Measurements from ENCODE around the gene PARD3. TPM values are rescaled to one million over a fixed set of nuclear protein-coding genes. Genes with fewer than 3 reads are reported as not detected.

The PARD3 gene
- total RNA-seq, 1 donor from 2014 or later = 35.4 TPM

DNA sequence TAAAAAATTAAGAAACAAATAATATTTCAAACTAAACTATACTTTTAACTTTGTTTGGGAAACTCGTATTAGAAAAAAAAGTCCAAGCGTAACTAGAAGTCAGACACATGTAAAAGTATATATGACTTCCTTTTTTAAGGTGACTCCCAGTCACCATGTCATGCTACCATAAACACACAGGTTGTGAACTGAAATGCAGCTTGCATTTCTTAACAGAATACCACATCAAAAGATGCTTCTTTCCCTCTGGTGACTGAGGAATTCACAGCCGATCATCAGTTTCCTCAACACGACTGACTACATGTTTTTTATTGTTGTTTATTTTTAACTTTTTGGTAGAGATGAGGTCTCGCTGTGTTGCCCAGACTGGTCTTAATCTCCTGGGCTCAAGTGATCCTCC is 445.0 kb downstream of the PARD3 start:
- Histone ChIP-seq H3K4me1 (ENCODE audit: insufficient read depth, low read length) (no peaks in the 10 kb centered on the region), H2AFZ (ENCODE audit: low read depth, low read length) (no peak overlapping the region), H3K9me3 (ENCODE audit: insufficient read depth, low read depth, low read length) (no peaks in the 10 kb centered on the region), H3K9ac (ENCODE audit: low read length) (no peak overlapping the region), H3K36me3 (ENCODE audit: insufficient read depth, low read length) (no peaks in the 10 kb centered on the region), H3K79me2 (ENCODE audit: insufficient read depth, low read length) (no peaks in the 10 kb centered on the region), H3K27ac (ENCODE audit: low read depth, low read length) (no peak overlapping the region), H3K4me3 (ENCODE audit: insufficient read depth, low read depth, low read length) (no peak overlapping the region), H3K4me2 (ENCODE audit: low read length) (no peak overlapping the region), H4K20me1 (ENCODE audit: insufficient read depth, low read length) (no peaks in the 10 kb centered on the region), H3K27me3 (ENCODE audit: insufficient read depth, low read length) (no peaks in the 10 kb centered on the region)
- no peak overlapping the region for H3K27ac Mint-ChIP-seq (ENCODE audit: unreplicated experiment)
- no peak for FAIRE-seq
- H3K4me1 Mint-ChIP-seq (ENCODE audit: low read depth, unreplicated experiment) = peaks cover 5% of the 10 kb centered on the region
- peaks cover 5% of the 10 kb centered on the region for H3K36me3 Mint-ChIP-seq (ENCODE audit: low read depth, unreplicated experiment)
- H3K9me3 Mint-ChIP-seq (ENCODE audit: unreplicated experiment) = no peaks in the 10 kb centered on the region
- no peaks in the 10 kb centered on the region for H3K27me3 Mint-ChIP-seq (ENCODE audit: low read depth, unreplicated experiment)
- H3K4me3 Mint-ChIP-seq (ENCODE audit: unreplicated experiment) = no peak overlapping the region
- DNase-seq (ENCODE audit: low read depth) = no peak
- TF ChIP-seq, protein P1, sequence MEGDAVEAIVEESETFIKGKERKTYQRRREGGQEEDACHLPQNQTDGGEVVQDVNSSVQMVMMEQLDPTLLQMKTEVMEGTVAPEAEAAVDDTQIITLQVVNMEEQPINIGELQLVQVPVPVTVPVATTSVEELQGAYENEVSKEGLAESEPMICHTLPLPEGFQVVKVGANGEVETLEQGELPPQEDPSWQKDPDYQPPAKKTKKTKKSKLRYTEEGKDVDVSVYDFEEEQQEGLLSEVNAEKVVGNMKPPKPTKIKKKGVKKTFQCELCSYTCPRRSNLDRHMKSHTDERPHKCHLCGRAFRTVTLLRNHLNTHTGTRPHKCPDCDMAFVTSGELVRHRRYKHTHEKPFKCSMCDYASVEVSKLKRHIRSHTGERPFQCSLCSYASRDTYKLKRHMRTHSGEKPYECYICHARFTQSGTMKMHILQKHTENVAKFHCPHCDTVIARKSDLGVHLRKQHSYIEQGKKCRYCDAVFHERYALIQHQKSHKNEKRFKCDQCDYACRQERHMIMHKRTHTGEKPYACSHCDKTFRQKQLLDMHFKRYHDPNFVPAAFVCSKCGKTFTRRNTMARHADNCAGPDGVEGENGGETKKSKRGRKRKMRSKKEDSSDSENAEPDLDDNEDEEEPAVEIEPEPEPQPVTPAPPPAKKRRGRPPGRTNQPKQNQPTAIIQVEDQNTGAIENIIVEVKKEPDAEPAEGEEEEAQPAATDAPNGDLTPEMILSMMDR (IDR thresholded peaks at IDR 0.05; ENCODE audit: insufficient read depth, low read depth, low read length) = no peak
- no peak for TF ChIP-seq EZH2 (IDR thresholded peaks at IDR 0.05; ENCODE audit: insufficient read depth, low read length)

DNA sequence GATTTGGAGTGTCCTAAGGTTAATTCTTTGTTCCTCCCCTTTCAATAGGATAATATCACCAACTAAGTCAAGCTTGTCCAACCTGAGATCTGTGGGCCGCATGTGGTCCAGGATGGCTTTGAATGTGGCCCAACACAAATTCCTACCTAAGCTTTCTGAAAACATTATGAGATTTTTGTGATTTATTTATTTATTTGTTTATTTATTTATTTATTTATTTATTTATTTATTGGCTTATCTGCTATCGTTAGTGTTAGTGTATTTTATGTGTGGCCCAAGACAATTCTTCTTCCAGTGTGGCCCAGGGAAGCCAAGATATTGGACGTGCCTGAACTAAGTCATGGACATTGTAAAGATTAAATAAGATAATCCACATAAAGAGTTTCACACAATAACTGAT is 446.0 kb downstream of the PARD3 start:
- Histone ChIP-seq H3K9me3 (ENCODE audit: insufficient read depth, low read depth, low read length) (no peaks in the 10 kb centered on the region), H3K4me1 (ENCODE audit: insufficient read depth, low read length) (no peaks in the 10 kb centered on the region), H2AFZ (ENCODE audit: low read depth, low read length) (no peak overlapping the region), H3K4me2 (ENCODE audit: low read length) (no peak overlapping the region), H3K4me3 (ENCODE audit: insufficient read depth, low read depth, low read length) (no peak overlapping the region), H3K36me3 (ENCODE audit: insufficient read depth, low read length) (no peaks in the 10 kb centered on the region), H3K9ac (ENCODE audit: low read length) (no peak overlapping the region), H4K20me1 (ENCODE audit: insufficient read depth, low read length) (no peaks in the 10 kb centered on the region), H3K27me3 (ENCODE audit: insufficient read depth, low read length) (no peaks in the 10 kb centered on the region), H3K27ac (ENCODE audit: low read depth, low read length) (no peak overlapping the region), H3K79me2 (ENCODE audit: insufficient read depth, low read length) (no peaks in the 10 kb centered on the region)
- peaks cover 5% of the 10 kb centered on the region for H3K36me3 Mint-ChIP-seq (ENCODE audit: low read depth, unreplicated experiment)
- H3K27ac Mint-ChIP-seq (ENCODE audit: unreplicated experiment) = no peak overlapping the region
- FAIRE-seq = no peak
- H3K9me3 Mint-ChIP-seq (ENCODE audit: unreplicated experiment) = no peaks in the 10 kb centered on the region
- peaks cover 2% of the 10 kb centered on the region for H3K4me1 Mint-ChIP-seq (ENCODE audit: low read depth, unreplicated experiment)
- no peak for TF ChIP-seq EZH2 (IDR thresholded peaks at IDR 0.05; ENCODE audit: insufficient read depth, low read length)
- TF ChIP-seq, protein P1 (IDR thresholded peaks at IDR 0.05; ENCODE audit: insufficient read depth, low read depth, low read length) = no peak
- H3K27me3 Mint-ChIP-seq (ENCODE audit: low read depth, unreplicated experiment) = no peaks in the 10 kb centered on the region
- DNase-seq (ENCODE audit: low read depth) = no peak
- H3K4me3 Mint-ChIP-seq (ENCODE audit: unreplicated experiment) = no peak overlapping the region

DNA sequence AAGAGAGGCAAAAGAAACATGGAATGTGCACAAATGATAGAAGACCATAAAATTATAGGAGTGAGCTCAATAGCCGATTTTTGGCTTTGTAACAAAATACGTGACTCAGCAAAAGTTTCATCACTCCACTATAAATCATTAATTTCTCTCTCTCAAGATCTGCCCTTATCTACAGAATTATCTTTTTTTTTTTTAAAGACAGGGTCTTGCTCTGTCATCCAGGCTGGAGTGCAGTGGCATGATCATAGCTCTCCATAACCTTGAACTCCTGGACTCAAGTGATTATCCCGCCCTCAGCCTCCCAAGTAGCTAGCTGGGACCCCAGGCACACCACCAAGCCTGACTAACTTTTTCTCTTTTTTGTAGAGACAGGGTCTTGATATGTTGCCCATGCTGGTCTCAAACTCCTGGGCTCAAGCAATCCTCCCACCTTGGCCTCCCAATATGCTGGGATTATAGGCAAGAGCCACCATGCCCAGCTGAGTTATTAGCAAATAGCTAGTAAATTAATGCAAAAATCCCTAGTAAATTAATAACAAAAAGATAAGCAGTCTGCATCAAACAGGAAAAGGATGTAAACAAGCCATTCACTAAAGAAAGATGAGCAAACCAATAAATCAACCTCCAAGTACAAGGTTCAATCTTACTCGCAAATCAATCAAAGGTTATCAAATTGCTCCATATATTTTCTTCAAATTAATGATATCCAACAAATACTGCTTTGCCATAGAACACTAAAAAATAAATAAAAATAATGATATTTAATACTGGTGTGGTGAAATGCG is 450.7 kb downstream of the PARD3 start:
- H3K9ac ChIP-seq (ENCODE audit: low read length) = no peak overlapping the region
- no peaks in the 10 kb centered on the region for H3K79me2 ChIP-seq (ENCODE audit: insufficient read depth, low read length)
- DNase-seq (ENCODE audit: low read depth) = peak; percentile 8
- H3K36me3 ChIP-seq (ENCODE audit: insufficient read depth, low read length) = no peaks in the 10 kb centered on the region
- H3K4me2 ChIP-seq (ENCODE audit: low read length) = no peak overlapping the region
- H3K27me3 ChIP-seq (ENCODE audit: insufficient read depth, low read length) = no peaks in the 10 kb centered on the region
- Mint-ChIP-seq H3K36me3 (ENCODE audit: low read depth, unreplicated experiment) (peaks cover 8% of the 10 kb centered on the region), H3K27me3 (ENCODE audit: low read depth, unreplicated experiment) (no peaks in the 10 kb centered on the region), H3K4me1 (ENCODE audit: low read depth, unreplicated experiment) (no peaks in the 10 kb centered on the region), H3K27ac (ENCODE audit: unreplicated experiment) (no peak overlapping the region), H3K9me3 (ENCODE audit: unreplicated experiment) (no peaks in the 10 kb centered on the region), H3K4me3 (ENCODE audit: unreplicated experiment) (no peak overlapping the region)
- H3K4me3 ChIP-seq (ENCODE audit: insufficient read depth, low read depth, low read length) = no peak overlapping the region
- FAIRE-seq = no peak
- H3K9me3 ChIP-seq (ENCODE audit: insufficient read depth, low read depth, low read length) = no peaks in the 10 kb centered on the region
- H3K27ac ChIP-seq (ENCODE audit: low read depth, low read length) = no peak overlapping the region
- no peaks in the 10 kb centered on the region for H4K20me1 ChIP-seq (ENCODE audit: insufficient read depth, low read length)
- H3K4me1 ChIP-seq (ENCODE audit: insufficient read depth, low read length) = no peaks in the 10 kb centered on the region
- H2AFZ ChIP-seq (ENCODE audit: low read depth, low read length) = no peak overlapping the region
- no peak for TF ChIP-seq EZH2 (IDR thresholded peaks at IDR 0.05; ENCODE audit: insufficient read depth, low read length)
- TF ChIP-seq, protein P1 (IDR thresholded peaks at IDR 0.05; ENCODE audit: insufficient read depth, low read depth, low read length) = no peak

Measured in astrocyte (in vitro differentiated cells and primary cell).